ENCODE measurements around the gene LINS1. TPM values are rescaled to one million over a fixed set of nuclear protein-coding genes. Genes with fewer than 3 reads are reported as not detected.

LINS1 gene
- total and polyA plus RNA-seq, 2 donors (not counting 3 experiments of a cell fraction or from before 2014, with no cell fraction given), result 6.9 to 14.7 TPM

GRCh38 chr15:100531204-100531603, 70.8 kb downstream of the LINS1 start:
- no peak for TF ChIP-seq POLR2A (IDR thresholded peaks at IDR 0.05; ENCODE audit: low read depth, low read length)
- no peak for TF ChIP-seq CTCF (IDR thresholded peaks at IDR 0.05; ENCODE audit: extremely low read depth in 1 of 2, insufficient read depth in 1 of 2, low read depth in 1 of 2, low read length in 2 of 2)
- no peak for TF ChIP-seq FOS (IDR thresholded peaks at IDR 0.05; ENCODE audit: borderline replicate concordance, insufficient read depth, low read length)
- TF ChIP-seq POLR2AphosphoS5 (IDR thresholded peaks at IDR 0.05; ENCODE audit: insufficient read depth, low read depth, low read length), result no peak
- no peak overlapping the region for H3K4me3 ChIP-seq (replicated peaks in 1 of 3; ENCODE audit: insufficient read depth in 1 of 3, low read depth in 1 of 3, low read length in 3 of 3)
- H3K27ac ChIP-seq (ENCODE audit: insufficient read depth, low read depth, low read length), result no peak overlapping the region
- H3K9me3 ChIP-seq (replicated peaks; ENCODE audit: control insufficient read depth, insufficient read depth, low read length), result no peaks in the 10 kb centered on the region
- no peaks in the 10 kb centered on the region for H3K27me3 ChIP-seq (ENCODE audit: control insufficient read depth in 2 of 2, insufficient read depth in 2 of 2, low read length in 2 of 2)
- H3K4me1 ChIP-seq (ENCODE audit: control insufficient read depth, extremely low read depth, insufficient read depth, low read length), result no peaks in the 10 kb centered on the region
- BruUV-seq (replicated peaks), result no TSS peak
- FAIRE-seq (no peak), DNase-seq (ENCODE audit: low read depth, low spot score) (no peak)
- POLR2A ChIA-PET, result interaction anchor here (0.6 kb wide), 1 partner anchor 795 kb away, joined by 3 read pairs; no protein-coding TSS in a partner anchor
- dilution Hi-C loops (cut with MboI; ENCODE audit: extremely low pct_ligation_motif_present, low sequenced_read_pairs), result no loop called here
- H2AFZ ChIP-seq (ENCODE audit: low read depth, low read length), result no peak overlapping the region
- H3K9ac ChIP-seq (replicated peaks; ENCODE audit: extremely low read depth, insufficient read depth, low read length), result no peak overlapping the region
- no peaks in the 10 kb centered on the region for H3K36me3 ChIP-seq (ENCODE audit: control insufficient read depth in 2 of 2, extremely low read depth in 1 of 2, insufficient read depth in 2 of 2, low read length in 2 of 2)
- CTCF ChIA-PET, result no interaction called here
- H3K4me2 ChIP-seq (ENCODE audit: insufficient read depth, low read length), result no peak overlapping the region
- intact Hi-C loops (cut with micrococcal nuclease), result no loop called here
- H3K79me2 ChIP-seq (ENCODE audit: control insufficient read depth, insufficient read depth, low read length), result no peaks in the 10 kb centered on the region
- H3K9me1 ChIP-seq (replicated peaks; ENCODE audit: control insufficient read depth, extremely low read depth, insufficient read depth, low read length), result no peaks in the 10 kb centered on the region
- H4K20me1 ChIP-seq (replicated peaks; ENCODE audit: control insufficient read depth, extremely low read depth, insufficient read depth, low read length), result no peaks in the 10 kb centered on the region

- H3K9me3 ChIP-seq (replicated peaks; ENCODE audit: control insufficient read depth, insufficient read depth, low read length), result no peaks in the 10 kb centered on the region
- no peak overlapping the region for H3K9ac ChIP-seq (replicated peaks; ENCODE audit: extremely low read depth, insufficient read depth, low read length)
- no peak overlapping the region for H2AFZ ChIP-seq (ENCODE audit: low read depth, low read length)
- H4K20me1 ChIP-seq (replicated peaks; ENCODE audit: control insufficient read depth, extremely low read depth, insufficient read depth, low read length), result no peaks in the 10 kb centered on the region
- BruUV-seq (replicated peaks), result no TSS peak
- no peaks in the 10 kb centered on the region for H3K27me3 ChIP-seq (ENCODE audit: control insufficient read depth in 2 of 2, insufficient read depth in 2 of 2, low read length in 2 of 2)
- H3K79me2 ChIP-seq (ENCODE audit: control insufficient read depth, insufficient read depth, low read length), result no peaks in the 10 kb centered on the region
- intact Hi-C loops (cut with micrococcal nuclease) (no loop called here), dilution Hi-C loops (cut with MboI; ENCODE audit: extremely low pct_ligation_motif_present, low sequenced_read_pairs) (no loop called here)
- ChIA-PET CTCF (no interaction called here), POLR2A (no interaction called here)
- H3K36me3 ChIP-seq (ENCODE audit: control insufficient read depth in 2 of 2, extremely low read depth in 1 of 2, insufficient read depth in 2 of 2, low read length in 2 of 2), result no peaks in the 10 kb centered on the region
- no peak overlapping the region for H3K4me2 ChIP-seq (ENCODE audit: insufficient read depth, low read length)
- DNase-seq (ENCODE audit: low read depth, low spot score) (no peak), FAIRE-seq (no peak)
- no peaks in the 10 kb centered on the region for H3K4me1 ChIP-seq (ENCODE audit: control insufficient read depth, extremely low read depth, insufficient read depth, low read length)
- no peak for TF ChIP-seq JUN (IDR thresholded peaks at IDR 0.05; ENCODE audit: borderline replicate concordance, insufficient read depth, insufficient read length, low read depth)
- no peak for TF ChIP-seq POLR2A (IDR thresholded peaks at IDR 0.05; ENCODE audit: low read depth, low read length)
- no peak for TF ChIP-seq POLR2AphosphoS5 (IDR thresholded peaks at IDR 0.05; ENCODE audit: insufficient read depth, low read depth, low read length)
- TF ChIP-seq CTCF (IDR thresholded peaks at IDR 0.05; ENCODE audit: extremely low read depth in 1 of 2, insufficient read depth in 1 of 2, low read depth in 1 of 2, low read length in 2 of 2), result no peak
- TF ChIP-seq MAX (IDR thresholded peaks at IDR 0.05; ENCODE audit: insufficient read depth, insufficient read length), result no peak
- TF ChIP-seq GATA2 (IDR thresholded peaks at IDR 0.05; ENCODE audit: insufficient read depth, insufficient read length, low read depth, low read length), result no peak
- TF ChIP-seq FOS (IDR thresholded peaks at IDR 0.05; ENCODE audit: borderline replicate concordance, insufficient read depth, low read length), result no peak
- no peak for TF ChIP-seq MYC (IDR thresholded peaks at IDR 0.05; ENCODE audit: low read depth, low read length)
- no peak for TF ChIP-seq EZH2 (IDR thresholded peaks at IDR 0.05; ENCODE audit: borderline replicate concordance, low read depth, low read length, severe bottlenecking)
- no peak overlapping the region for H3K27ac ChIP-seq (ENCODE audit: insufficient read depth, low read depth, low read length)
- H3K9me1 ChIP-seq (replicated peaks; ENCODE audit: control insufficient read depth, extremely low read depth, insufficient read depth, low read length), result no peaks in the 10 kb centered on the region
- H3K4me3 ChIP-seq (replicated peaks in 1 of 3; ENCODE audit: insufficient read depth in 1 of 3, low read depth in 1 of 3, low read length in 3 of 3), result no peak overlapping the region
Measured at GRCh38 chr15:100529556-100529955, 72.4 kb downstream of the LINS1 start.

Data from endothelial cell of umbilical vein (primary cell).